Spleen (tissue), 7 donors: ENCODE measurements around the gene BEX4.
"Not testable (repeated sequence)": the region's sequence is repeated elsewhere in the genome, so short reads cannot be mapped to it uniquely, and the experiment has no call there.

Experiments
- POLR2A ChIP-seq, 3 donors: fragments of 450-650 bp; IDR thresholded peaks; one replicate each; pipeline ENCODE4 v1.5.1; 2017; ENCODE audit warnings: antibody characterized with exemption in 3 of 3, mild to moderate bottlenecking in 1 of 3
- POLR2AphosphoS5 ChIP-seq, 3 donors: sonication (generic); formaldehyde crosslinking; IDR thresholded peaks; one replicate each; pipeline ENCODE4 v1.5.1; 2017; ENCODE audit warnings: antibody characterized with exemption in 3 of 3
- TF ChIP-seq, protein P1 (sequence below), 11 experiments: fragments of 200-600 bp in 7 of 11; fragments of 450-650 bp in 4 of 11; sonication (generic) in 4 of 11; IDR thresholded peaks in 8 of 11; conservative IDR thresholded peaks in 3 of 11; 1 replicate in 7 of 11; 2 replicates in 4 of 11; pipeline versions ENCODE4 v1.4.0 to v1.8.0; 2016 to 2021; ENCODE audit warnings: antibody characterized with exemption in 11 of 11, inconsistent platforms in 4 of 11, mild to moderate bottlenecking in 1 of 11
- donor health status: DM: no; HTN: no; CAD: no; lungs with moderate emphysema.
- donor health status: DM: no; HTN: no; CAD: no.
- donor health status: DM: no; HTN: no; CAD: no.

DNA sequence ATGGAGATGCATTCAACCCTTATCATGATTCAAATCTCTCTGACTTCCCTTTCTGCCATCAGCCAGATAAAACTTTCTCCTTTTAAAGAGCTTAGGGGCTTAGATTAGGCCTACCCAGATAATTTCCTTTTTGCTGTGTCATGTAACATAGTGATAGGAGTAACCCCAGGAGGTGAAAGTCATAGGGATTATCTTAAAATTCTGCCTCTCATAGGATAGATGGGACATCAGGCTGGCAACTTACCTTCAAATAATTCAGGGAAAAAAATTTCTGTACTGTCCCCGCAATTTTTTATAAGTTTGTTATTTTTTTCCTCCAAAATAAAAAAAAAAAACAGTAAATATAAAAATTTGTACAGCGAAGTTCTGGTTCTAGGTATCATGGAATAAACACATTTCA lies 20.7 kb downstream of the BEX4 start:
- TF ChIP-seq, protein P1, sequence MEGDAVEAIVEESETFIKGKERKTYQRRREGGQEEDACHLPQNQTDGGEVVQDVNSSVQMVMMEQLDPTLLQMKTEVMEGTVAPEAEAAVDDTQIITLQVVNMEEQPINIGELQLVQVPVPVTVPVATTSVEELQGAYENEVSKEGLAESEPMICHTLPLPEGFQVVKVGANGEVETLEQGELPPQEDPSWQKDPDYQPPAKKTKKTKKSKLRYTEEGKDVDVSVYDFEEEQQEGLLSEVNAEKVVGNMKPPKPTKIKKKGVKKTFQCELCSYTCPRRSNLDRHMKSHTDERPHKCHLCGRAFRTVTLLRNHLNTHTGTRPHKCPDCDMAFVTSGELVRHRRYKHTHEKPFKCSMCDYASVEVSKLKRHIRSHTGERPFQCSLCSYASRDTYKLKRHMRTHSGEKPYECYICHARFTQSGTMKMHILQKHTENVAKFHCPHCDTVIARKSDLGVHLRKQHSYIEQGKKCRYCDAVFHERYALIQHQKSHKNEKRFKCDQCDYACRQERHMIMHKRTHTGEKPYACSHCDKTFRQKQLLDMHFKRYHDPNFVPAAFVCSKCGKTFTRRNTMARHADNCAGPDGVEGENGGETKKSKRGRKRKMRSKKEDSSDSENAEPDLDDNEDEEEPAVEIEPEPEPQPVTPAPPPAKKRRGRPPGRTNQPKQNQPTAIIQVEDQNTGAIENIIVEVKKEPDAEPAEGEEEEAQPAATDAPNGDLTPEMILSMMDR (IDR thresholded peaks at IDR 0.05 in 8 of 11, conservative IDR thresholded peaks at IDR 0.05 in 3 of 11): not testable (repeated sequence)
- TF ChIP-seq POLR2AphosphoS5, POLR2A (IDR thresholded peaks at IDR 0.05): not testable (repeated sequence)
